ENCODE results near the gene TYK2.

TYK2 gene

GRCh38 chr19:10398819-10399218 is 18.4 kb upstream of the TYK2 start:
- TF ChIP-seq CTCF (IDR thresholded peaks at IDR 0.05; ENCODE audit: low read depth, low read length, missing control alignments), result no peak
- no peak for DNase-seq (ENCODE audit: low read depth)
- no peak overlapping the region for H3K4me3 ChIP-seq (ENCODE audit: low read depth, low read length)

DNA sequence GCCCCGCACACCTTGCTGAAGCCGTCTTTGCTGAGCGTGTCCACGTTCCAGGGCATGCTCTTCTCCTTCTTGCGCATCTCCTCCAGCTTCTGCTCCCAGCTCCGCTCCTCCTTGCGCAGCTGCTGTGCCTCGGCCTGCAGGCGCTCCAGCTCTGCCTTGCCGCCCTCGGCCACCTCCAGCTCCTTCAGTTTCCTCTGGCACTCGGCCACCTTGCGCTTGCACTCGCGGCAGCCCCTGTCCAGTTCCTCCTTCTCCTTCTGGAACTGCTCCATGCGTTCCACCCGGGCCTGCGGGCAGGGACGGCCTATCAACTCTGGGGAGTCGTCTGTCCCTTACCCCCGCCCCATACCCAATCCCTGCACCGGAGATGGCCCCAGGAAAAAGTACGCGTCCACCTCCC is 15.5 kb upstream of the TYK2 start:
- DNase-seq (ENCODE audit: low read depth), result no peak
- H3K4me3 ChIP-seq (ENCODE audit: low read depth, low read length), result no peak overlapping the region
- TF ChIP-seq CTCF (IDR thresholded peaks at IDR 0.05; ENCODE audit: low read depth, low read length, missing control alignments), result no peak

- no peak for TF ChIP-seq CTCF (IDR thresholded peaks at IDR 0.05; ENCODE audit: low read depth, low read length, missing control alignments)
- no peak for DNase-seq (ENCODE audit: low read depth)
- no peak overlapping the region for H3K4me3 ChIP-seq (ENCODE audit: low read depth, low read length)
Measured at GRCh38 chr19:10395436-10395835, 15.1 kb upstream of the TYK2 start.

DNA sequence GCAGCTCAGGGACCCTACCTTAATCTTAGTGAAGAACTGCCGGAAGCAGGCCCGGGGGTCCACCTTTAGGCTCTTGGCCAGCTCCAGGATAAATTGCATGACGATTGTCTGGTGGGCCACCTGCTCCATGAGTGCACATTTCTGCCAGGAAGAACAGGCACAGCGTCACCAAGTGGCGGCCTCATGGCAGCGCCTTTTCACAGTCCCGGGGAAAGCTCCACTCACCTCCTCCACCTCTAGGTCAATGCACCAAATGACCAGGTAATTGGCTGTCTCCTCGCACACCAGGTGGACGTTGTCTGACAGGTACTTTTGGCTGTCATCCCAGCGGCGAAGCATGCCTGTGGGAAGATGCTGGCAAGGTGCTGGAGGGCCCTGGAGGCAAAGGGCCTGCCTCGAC is 14.6 kb upstream of the TYK2 start:
- TF ChIP-seq CTCF (IDR thresholded peaks at IDR 0.05; ENCODE audit: low read depth, low read length, missing control alignments), result no peak
- DNase-seq (ENCODE audit: low read depth), result no peak
- H3K4me3 ChIP-seq (ENCODE audit: low read depth, low read length), result no peak overlapping the region

GRCh38 chr19:10393137-10393536 is 12.8 kb upstream of the TYK2 start:
- no peak for TF ChIP-seq CTCF (IDR thresholded peaks at IDR 0.05; ENCODE audit: low read depth, low read length, missing control alignments)
- H3K4me3 ChIP-seq (ENCODE audit: low read depth, low read length), result no peak overlapping the region
- DNase-seq (ENCODE audit: low read depth), result no peak

GRCh38 chr19:10392120-10392519 is 11.7 kb upstream of the TYK2 start:
- no peak for DNase-seq (ENCODE audit: low read depth)
- H3K4me3 ChIP-seq (ENCODE audit: low read depth, low read length), result no peak overlapping the region
- TF ChIP-seq CTCF (IDR thresholded peaks at IDR 0.05; ENCODE audit: low read depth, low read length, missing control alignments), result no peak

DNA sequence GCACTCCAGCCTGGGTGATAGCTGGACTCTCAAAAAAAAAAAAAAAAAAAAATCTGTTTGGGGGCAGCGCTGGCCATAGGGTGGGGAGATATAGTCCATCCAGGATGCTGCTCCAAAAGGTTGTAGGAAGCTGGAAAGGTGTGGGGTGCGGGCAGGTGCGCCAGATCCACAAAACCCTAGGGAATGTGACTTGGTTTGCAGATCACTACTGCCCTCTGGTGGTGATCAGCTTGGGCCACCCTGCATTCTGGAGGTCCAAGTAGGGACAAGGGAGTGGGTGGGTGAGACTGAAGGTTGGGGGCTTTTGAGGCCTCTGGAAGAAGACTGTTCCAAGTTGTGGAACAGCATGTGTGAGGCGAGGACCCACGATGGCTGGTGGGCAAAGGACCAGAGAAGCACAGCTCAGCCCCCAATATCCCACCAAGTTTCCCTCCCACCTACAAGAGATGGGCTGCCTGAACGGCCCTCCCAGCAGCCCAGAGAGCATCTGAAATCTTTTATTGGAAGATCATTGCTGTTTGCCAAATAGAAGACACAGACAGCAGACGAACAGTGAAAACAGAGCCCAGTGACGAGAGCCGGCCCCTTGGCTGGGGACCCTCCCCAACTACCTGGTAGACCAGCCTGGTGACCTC is 10.4 kb upstream of the TYK2 start:
- no peak for DNase-seq (ENCODE audit: low read depth)
- peak; percentile 90 for TF ChIP-seq CTCF (IDR thresholded peaks at IDR 0.05; ENCODE audit: low read depth, low read length, missing control alignments)
- no peak overlapping the region for H3K4me3 ChIP-seq (ENCODE audit: low read depth, low read length)

All from GM12864 (cell line).